AG04449 (cell line): ENCODE measurements around the gene CORO2B.

Experiments used
- CTCF ChIA-PET: fragments of 350-600 bp; formaldehyde crosslinking; extraction: SDS; loops from one replicate; lab custom pipeline; 2021; ENCODE audit warnings: antibody characterized with exemption; lab: Yijun Ruan, JAX
- POLR2A ChIA-PET: fragments of 400-600, 350-600 bp; formaldehyde crosslinking; extraction: SDS; loops from one replicate; lab custom pipeline; 2020; ENCODE audit warnings: antibody characterized with exemption, inconsistent platforms; lab: Yijun Ruan, JAX
- DNase-seq: peaks from one replicate; pipeline ENCODE4 v3.0.0-alpha.2; 2010; ENCODE audit warnings: low read depth, low spot score
- H3K4me3 ChIP-seq: 2 replicates; pipeline ENCODE4 v1.5.1; 2011; ENCODE audit warnings: low read depth, mild to moderate bottlenecking, control low read depth, low read length
- CTCF ChIP-seq: IDR thresholded peaks from one replicate; pipeline ENCODE4 v1.5.1; 2011; ENCODE audit warnings: mild to moderate bottlenecking, moderate library complexity, low read length, control low read depth, inconsistent platforms; ENCODE audit not compliant: insufficient read depth; ENCODE audit errors: missing control alignments

The CORO2B gene

GRCh38 chr15:68548364-68548763 lies 30.4 kb upstream of the CORO2B start:
- no peak overlapping the region for H3K4me3 ChIP-seq
- TF ChIP-seq CTCF = no peak
- ChIA-PET CTCF (interaction anchor here (1.0 to 14.1 kb wide), 16 partner anchors 9 to 376 kb away, joined by 3 to 388 read pairs (median 14); partner anchors contain the start of gene ITGA11), POLR2A (no interaction called here)
- DNase-seq = no peak

- ChIA-PET CTCF (interaction anchor here (0.6 to 14.1 kb wide), 107 partner anchors 7 to 482 kb away, joined by 3 to 388 read pairs (median 5); partner anchors contain the start of gene ITGA11), POLR2A (interaction anchor here (0.9 to 1.6 kb wide), 2 partner anchors 9 to 124 kb away, joined by 3 read pairs; no protein-coding TSS in a partner anchor)
- H3K4me3 ChIP-seq = no peak overlapping the region
- no peak for DNase-seq
- TF ChIP-seq CTCF = no peak
These were observed 28.8 kb upstream of the CORO2B start for GRCh38 chr15:68550004-68550403.

GRCh38 chr15:68550498-68551295 lies 28.1 kb upstream of the CORO2B start:
- CTCF ChIA-PET = interaction anchor here (0.6 to 14.1 kb wide), 104 partner anchors 11 to 481 kb away, joined by 3 to 388 read pairs (median 5); partner anchors contain the start of gene ITGA11
- POLR2A ChIA-PET = interaction anchor here (1.6 kb wide), 1 partner anchor 124 kb away, joined by 3 read pairs; no protein-coding TSS in a partner anchor
- no peak overlapping the region for H3K4me3 ChIP-seq
- DNase-seq = no peak
- peak; percentile 80 for TF ChIP-seq CTCF

DNA sequence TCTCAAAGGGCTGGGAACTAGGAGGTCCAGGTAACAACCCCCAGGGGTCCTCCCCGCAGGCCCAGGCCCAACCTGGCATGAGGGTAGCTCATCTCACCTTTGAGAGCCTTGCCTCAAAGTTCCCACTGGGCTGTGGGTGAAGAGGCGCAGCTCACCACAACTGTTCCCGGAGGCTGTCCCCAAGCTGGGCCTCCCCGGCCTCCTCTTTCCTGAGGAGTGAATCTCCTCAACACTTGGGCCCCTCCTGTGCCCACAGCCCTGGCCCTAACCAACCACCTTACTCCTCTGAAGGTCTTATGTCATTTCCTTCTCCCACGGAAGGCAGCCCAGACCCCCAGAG lies 27.5 kb upstream of the CORO2B start:
- no peak overlapping the region for H3K4me3 ChIP-seq
- DNase-seq = no peak
- ChIA-PET CTCF (interaction anchor here (0.9 to 14.1 kb wide), 23 partner anchors 12 to 373 kb away, joined by 3 to 388 read pairs (median 7); partner anchors contain the start of gene ITGA11), POLR2A (interaction anchor here (1.6 kb wide), 1 partner anchor 125 kb away, joined by 3 read pairs; no protein-coding TSS in a partner anchor)
- TF ChIP-seq CTCF = no peak

GRCh38 chr15:68552344-68552743 lies 26.4 kb upstream of the CORO2B start:
- no peak for DNase-seq
- POLR2A ChIA-PET = no interaction called here
- H3K4me3 ChIP-seq = no peak overlapping the region
- CTCF ChIA-PET = interaction anchor here (1.0 to 14.1 kb wide), 17 partner anchors 13 to 372 kb away, joined by 3 to 388 read pairs (median 15); partner anchors contain the start of gene ITGA11
- TF ChIP-seq CTCF = no peak

DNA sequence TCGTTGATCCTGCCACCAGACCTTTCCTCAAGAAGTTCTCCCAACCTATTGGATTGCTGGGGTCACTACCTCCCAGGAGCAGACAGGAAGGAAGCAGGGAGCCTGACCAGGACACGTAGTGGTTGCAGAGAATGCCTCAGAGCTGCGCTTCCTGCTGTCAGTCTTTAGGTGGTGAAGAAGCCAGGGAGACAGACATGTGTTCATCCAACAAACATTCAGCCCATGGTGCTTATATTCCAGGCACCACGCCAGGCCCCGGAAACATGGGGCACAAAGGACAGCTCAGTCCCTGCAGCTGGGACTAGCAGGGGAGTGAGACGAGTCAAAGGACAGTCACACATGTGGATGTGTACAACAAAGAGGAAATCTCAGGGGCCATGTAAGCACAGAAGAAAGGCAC lies 26.0 kb upstream of the CORO2B start:
- DNase-seq = no peak
- H3K4me3 ChIP-seq = no peak overlapping the region
- CTCF ChIA-PET = interaction anchor here (1.0 to 14.1 kb wide), 18 partner anchors 12 to 372 kb away, joined by 3 to 388 read pairs (median 12); partner anchors contain the start of gene ITGA11
- TF ChIP-seq CTCF = peak; percentile 1
- POLR2A ChIA-PET = no interaction called here
